PC-9 (cell line): Measurements from ENCODE around the gene CBFB.
A peak's percentile ranks its signal among the peaks of the same experiment; 100 is the strongest.

Experiments used
- CTCF ChIP-seq: fragments of 200-600 bp; sonication (generic); conservative IDR thresholded peaks from 2 replicates; pipeline ENCODE4 v1.6.1; 2017; ENCODE audit warnings: mixed run types, antibody characterized with exemption, mild to moderate bottlenecking, moderate library complexity
- EZH2 ChIP-seq: fragments of 200-600 bp; sonication (generic); IDR thresholded peaks from 2 replicates; pipeline ENCODE4 v1.8.0; 2017; ENCODE audit warnings: antibody characterized with exemption, low read depth

DNA sequence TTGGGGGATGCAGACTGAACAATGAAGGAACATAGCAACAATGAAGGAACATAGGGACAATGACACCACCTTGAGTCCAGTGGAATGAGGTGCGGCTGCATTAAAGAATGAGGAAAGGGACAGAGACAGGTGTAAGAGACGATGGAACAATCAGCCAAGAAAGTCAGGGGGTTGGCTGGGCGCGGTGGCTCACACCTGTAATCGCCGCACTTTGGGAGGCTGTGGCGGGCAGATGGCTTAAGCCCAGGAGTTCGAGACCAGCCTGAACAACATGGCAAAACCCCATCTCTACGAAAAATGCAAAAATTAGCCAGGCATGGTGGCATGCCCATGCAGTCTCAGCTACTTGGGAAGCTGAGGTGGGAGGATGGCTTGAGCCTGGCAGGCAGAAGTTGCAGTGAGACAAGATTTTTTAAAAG is 13.6 kb upstream of the CBFB start:
- TF ChIP-seq CTCF (peak; percentile 14; the same call in 1 of the 2 replicates), EZH2 (no peak)
